GM12878 (cell line): ENCODE results near the gene CILP. TPM values are rescaled to one million over a fixed set of nuclear protein-coding genes. Genes with fewer than 3 reads are reported as not detected.

Experiments
- ATAC-seq: fragments of 200-7000 bp; cut with Tn5 transposase; 3 replicates; pipeline ENCODE4 v1.9.1; 2020; ENCODE audit warnings: mild to moderate bottlenecking, moderate library complexity
- BruUV-seq: library from RNA; stranded (reverse); fragments of 400-500 nt; replicated peaks from 2 replicates; lab custom pipeline; 2021; lab: Mats Ljungman, UMichigan
- CTCF ChIA-PET: fragments of 300-600 bp; sonication (Branson Sonifier 250); formaldehyde crosslinking; extraction: SDS; loops from one replicate; lab custom pipeline; 2021; ENCODE audit warnings: inconsistent platforms; lab: Yijun Ruan, JAX
- POLR2A ChIA-PET: fragments of 350-600 bp; formaldehyde crosslinking; extraction: SDS; loops from one replicate; lab custom pipeline; 2021; ENCODE audit warnings: inconsistent platforms; lab: Charles Lee
- RAD21 ChIA-PET: fragments of 300-600 bp; sonication (Branson Sonifier 250); formaldehyde crosslinking; loops from one replicate; lab custom pipeline; 2023; ENCODE audit warnings: antibody characterized with exemption; ENCODE audit not compliant: unreplicated experiment; lab: Charles Lee
- SMC1A ChIA-PET: fragments of 300-600 bp; sonication (Branson Sonifier 250); formaldehyde crosslinking; loops from one replicate; lab custom pipeline; 2023; ENCODE audit not compliant: unreplicated experiment, uncharacterized antibody; lab: Charles Lee
- DNase-seq: peaks from one replicate; pipeline ENCODE4 v3.0.0-alpha.2; 2011; ENCODE audit warnings: low read depth, low spot score
- FAIRE-seq: peaks from 3 replicates; lab custom pipeline; 2011; peaks lifted over from hg19 to GRCh38; lab: Jason Lieb, UNC
- H2AFZ ChIP-seq: 2 replicates; pipeline ENCODE4 v1.6.0; 2011; ENCODE audit warnings: low read depth, low read length, control low read depth; ENCODE audit not compliant: control insufficient read depth
- H3K27ac ChIP-seq: 2 replicates; pipeline ENCODE4 v1.5.1; 2011; ENCODE audit warnings: control low read depth; ENCODE audit not compliant: control insufficient read depth, insufficient read depth
- H3K27me3 ChIP-seq, 2 experiments: replicated peaks in 1 of 2; 2 replicates each; pipeline versions ENCODE4 v1.6.0 to v1.6.1; 2011; ENCODE audit warnings: low read length in 1 of 2; ENCODE audit not compliant: control insufficient read depth in 2 of 2, insufficient read depth in 2 of 2
- H3K36me3 ChIP-seq, 2 experiments: 2 replicates each; pipeline ENCODE4 v1.5.1; 2011; ENCODE audit warnings: low read length in 1 of 2; ENCODE audit not compliant: control insufficient read depth in 2 of 2, insufficient read depth in 2 of 2
- H3K4me1 ChIP-seq: 2 replicates; pipeline ENCODE4 v1.6.1; 2011; ENCODE audit warnings: mild to moderate bottlenecking, low read length, moderate library complexity, mixed read lengths; ENCODE audit not compliant: control insufficient read depth, insufficient read depth
- H3K4me2 ChIP-seq: 2 replicates; pipeline ENCODE4 v1.6.0; 2011; ENCODE audit warnings: control low read depth; ENCODE audit not compliant: control insufficient read depth, insufficient read depth
- H3K4me3 ChIP-seq: fragments of 200-600 bp; sonication (generic); 2 replicates; pipeline ENCODE4 v1.5.1; 2016
- H3K79me2 ChIP-seq: 2 replicates; pipeline ENCODE4 v1.6.0; 2011; ENCODE audit warnings: low read length; ENCODE audit not compliant: control insufficient read depth, insufficient read depth
- H3K9ac ChIP-seq: 2 replicates; pipeline ENCODE4 v1.8.0; 2011; ENCODE audit warnings: low read length, control low read depth, mixed read lengths; ENCODE audit not compliant: control insufficient read depth, insufficient read depth
- H3K9me3 ChIP-seq: replicated peaks from 3 replicates; pipeline ENCODE4 v1.5.1; 2011; ENCODE audit warnings: mild to moderate bottlenecking, low read length; ENCODE audit not compliant: control insufficient read depth, insufficient read depth
- H4K20me1 ChIP-seq: 2 replicates; pipeline ENCODE4 v1.6.0; 2011; ENCODE audit not compliant: control insufficient read depth, insufficient read depth
- CBFB ChIP-seq: IDR thresholded peaks from 2 replicates; pipeline ENCODE4 v1.6.1; 2016; ENCODE audit warnings: antibody characterized with exemption, low read depth
- CHD2 ChIP-seq: IDR thresholded peaks from 2 replicates; pipeline ENCODE4 v1.6.1; 2011; ENCODE audit warnings: low read depth, low read length, improper control_type of control experiment, borderline replicate concordance
- GABPA ChIP-seq: IDR thresholded peaks from 2 replicates; pipeline ENCODE4 v1.6.1; 2014; ENCODE audit warnings: antibody characterized with exemption, low read depth, mild to moderate bottlenecking, inconsistent platforms
- NR2C1 ChIP-seq: fragments of 450-650 bp; IDR thresholded peaks from 2 replicates; pipeline ENCODE4 v1.6.1; 2017; ENCODE audit warnings: antibody characterized with exemption, mild to moderate bottlenecking, moderate library complexity
- NR2C2 ChIP-seq: IDR thresholded peaks from 2 replicates; pipeline ENCODE4 v1.6.1; 2011; ENCODE audit warnings: borderline replicate concordance, low read depth; ENCODE audit not compliant: control insufficient read depth, insufficient read length
- PAX5 ChIP-seq: IDR thresholded peaks from 2 replicates; pipeline ENCODE4 v1.6.1; 2011; ENCODE audit warnings: low read depth, low read length, borderline replicate concordance
- PKNOX1 ChIP-seq: fragments of 450-650 bp; IDR thresholded peaks from 2 replicates; pipeline ENCODE4 v1.6.1; 2016; ENCODE audit warnings: mild to moderate bottlenecking
- POLR2A ChIP-seq: IDR thresholded peaks from 2 replicates; pipeline ENCODE4 v1.6.1; 2011; ENCODE audit warnings: low read depth, mild to moderate bottlenecking, low read length
- POLR2AphosphoS5 ChIP-seq: IDR thresholded peaks from 2 replicates; pipeline ENCODE4 v1.6.1; 2011; ENCODE audit warnings: mild to moderate bottlenecking, low read length, inconsistent platforms
- RCOR1 ChIP-seq: conservative IDR thresholded peaks from 2 replicates; pipeline ENCODE4 v1.6.1; 2012; ENCODE audit warnings: low read depth, low read length, improper control_type of control experiment
- RFX5 ChIP-seq: IDR thresholded peaks from 2 replicates; pipeline ENCODE4 v1.6.1; 2011; ENCODE audit warnings: low read depth, low read length, improper control_type of control experiment
- SREBF2 ChIP-seq: IDR thresholded peaks from 2 replicates; pipeline ENCODE4 v1.6.1; 2012; ENCODE audit warnings: mild to moderate bottlenecking, low read length
- SRF ChIP-seq, 2 experiments: IDR thresholded peaks; 2 replicates each; pipeline ENCODE4 v1.6.1; 2011; ENCODE audit warnings: low read depth in 2 of 2, low read length in 2 of 2, mild to moderate bottlenecking in 1 of 2, moderate library complexity in 1 of 2
- SUPT20H ChIP-seq: IDR thresholded peaks from 2 replicates; pipeline ENCODE4 v1.6.1; 2011; ENCODE audit warnings: low read depth, mild to moderate bottlenecking, low read length, moderate library complexity, borderline replicate concordance; ENCODE audit not compliant: control insufficient read depth
- USF2 ChIP-seq: IDR thresholded peaks from 2 replicates; pipeline ENCODE4 v1.6.1; 2011; ENCODE audit warnings: low read depth, low read length, improper control_type of control experiment, borderline replicate concordance
- ZBTB33 ChIP-seq: fragments of 450-650 bp; IDR thresholded peaks from 2 replicates; pipeline ENCODE4 v1.6.1; 2017; ENCODE audit warnings: mild to moderate bottlenecking
- ZNF217 ChIP-seq: fragments of 450-650 bp; IDR thresholded peaks from 2 replicates; pipeline ENCODE4 v1.6.1; 2017; ENCODE audit warnings: antibody characterized with exemption, mild to moderate bottlenecking
- ZSCAN29 ChIP-seq: fragments of 450-650 bp; IDR thresholded peaks from 2 replicates; pipeline ENCODE4 v1.6.1; 2017; ENCODE audit warnings: mild to moderate bottlenecking, moderate library complexity
- WGBS: methylation state at CpG from one replicate; pipeline ENCODE4 v1.1.6; 2016; ENCODE audit warnings: low lambda C conversion rate; ENCODE audit not compliant: insufficient replicate concordance, insufficient coverage; ENCODE audit errors: missing lambda C conversion rate; 5-methylcytosine and 5-hydroxymethylcytosine counted together
- in situ Hi-C: fragments of 300-500 bp; cut with MboI; formaldehyde crosslinking; loops from 9 replicates; pipeline ENCODE4 v1.14.3; 2018; ENCODE audit warnings: mixed read lengths
- intact Hi-C: fragments of 100-400 bp; cut with micrococcal nuclease; formaldehyde crosslinking; loops from one replicate; pipeline ENCODE4 v1.14.2; 2022; ENCODE audit not compliant: unreplicated experiment
- polyA plus RNA-seq, 11 experiments: library from polyadenylated mRNA; depleted of rRNA in 4 of 11; unstranded in 6 of 11; stranded (reverse) in 5 of 11; fragments of >200 nt; fragmentation: Nextera tagmentation in 4 of 11; fragmentation: Illumina TruSeq in 1 of 11; extraction: Ambion mirVana in 4 of 11; extraction: Trizol in 1 of 11; gene quantifications; 1 replicate in 1 of 11; 2 replicates in 10 of 11; pipeline versions ENCODE4 v1.2.1 to v1.2.3, GENCODE V29; 2011 to 2016; ENCODE audit warnings: inconsistent platforms in 2 of 11, missing spikeins in 2 of 11, low read depth in 1 of 11
- total RNA-seq, 4 experiments: library from RNA; depleted of rRNA in 3 of 4; stranded (reverse); fragments of >200 nt in 3 of 4; fragmentation: Illumina TruSeq in 1 of 4; extraction: Trizol in 1 of 4; gene quantifications; 2 replicates each; pipeline versions ENCODE4 v1.2.1 to v1.2.3, GENCODE V29; 2013 to 2021

The CILP gene
- total and polyA plus RNA-seq, 10 of the 15 experiments (the other 5 are each of a cell fraction or from before 2014, with no cell fraction given), result 0.03 to 0.06 (median 0.04) TPM; not detected in 4

- ChIA-PET CTCF (no interaction called here), SMC1A (interaction anchor here (0.9 to 2.2 kb wide), 2 partner anchors 17 to 112 kb away, joined by 3 to 5 read pairs; no protein-coding TSS in a partner anchor), RAD21 (no interaction called here), POLR2A (no interaction called here)
- Histone ChIP-seq H3K4me2 (no peak overlapping the region), H3K36me3 (peaks cover 4 to 12% of the 10 kb centered on the region in 2 experiments), H4K20me1 (no peaks in the 10 kb centered on the region), H3K27ac (no peak overlapping the region), H3K4me1 (no peaks in the 10 kb centered on the region), H2AFZ (no peak overlapping the region), H3K9me3 (no peaks in the 10 kb centered on the region), H3K4me3 (no peak overlapping the region), H3K27me3 (no peaks in the 10 kb centered on the region), H3K9ac (no peak overlapping the region)
- no peak for DNase-seq
- intact Hi-C loops (no loop called here), in situ Hi-C loops (no loop called here)
- BruUV-seq, result no TSS peak
- FAIRE-seq, result no peak
- WGBS, result 100% methylated on average over 4 of the region's 4 CpGs
- ATAC-seq, result no peak
- no peak for TF ChIP-seq POLR2AphosphoS5
- TF ChIP-seq USF2, result no peak
- no peak for TF ChIP-seq RCOR1
- no peak for TF ChIP-seq NR2C2
- TF ChIP-seq SREBF2, result no peak
- TF ChIP-seq ZBTB33, result no peak
- TF ChIP-seq PAX5, result no peak
- TF ChIP-seq CHD2, result no peak
- no peak for TF ChIP-seq GABPA
- TF ChIP-seq ZSCAN29, result no peak
- TF ChIP-seq RFX5, result no peak
- no peak for TF ChIP-seq CBFB
- TF ChIP-seq SUPT20H, result no peak
- no peak for TF ChIP-seq SRF (IDR thresholded peaks at IDR 0.05; ENCODE audit: low read depth in 2 of 2, low read length in 2 of 2)
- no peak for TF ChIP-seq PKNOX1
- no peak for TF ChIP-seq POLR2A
- TF ChIP-seq NR2C1, result no peak
- TF ChIP-seq ZNF217, result no peak
- TF ChIP-seq, all 136 proteins: peak for 0
- H3K79me2 ChIP-seq, result no peaks in the 10 kb centered on the region
Measured at GRCh38 chr15:65163041-65163440, 48.2 kb downstream of the CILP start.
